Measurements from ENCODE around the gene RND1. TPM values are rescaled to one million over a fixed set of nuclear protein-coding genes. Genes with fewer than 3 reads are reported as not detected.
"Not testable (repeated sequence)": the region's sequence is repeated elsewhere in the genome, so short reads cannot be mapped to it uniquely, and the experiment has no call there.

Gene RND1
- total and polyA plus RNA-seq, 2 of the 13 experiments (the other 11 are each of a cell fraction or from before 2014, with no cell fraction given), result 1.8 to 1.9 TPM

DNA sequence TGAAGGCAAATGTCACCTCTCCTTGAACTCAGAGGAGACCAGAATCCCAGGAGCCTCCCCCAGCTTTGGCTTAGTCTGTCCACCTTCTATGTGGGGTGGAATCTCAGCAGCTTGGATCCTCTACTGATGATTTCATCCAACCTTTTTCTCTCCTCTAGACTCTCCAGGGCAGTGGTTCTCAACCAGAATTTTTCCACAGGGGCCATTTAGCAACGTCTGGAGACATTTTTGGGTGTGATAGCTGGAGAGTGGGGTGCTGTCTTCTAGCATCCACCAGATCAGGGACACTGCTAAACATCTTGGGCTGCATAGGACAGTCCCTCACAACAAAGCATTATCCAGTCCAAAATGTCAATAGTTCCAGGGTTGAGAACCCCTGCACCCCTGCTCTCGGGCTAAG is 9.3 kb downstream of the RND1 start:
- Histone ChIP-seq H3K27ac (ENCODE audit: extremely low read length, insufficient read depth, low read length) (no peak overlapping the region), H3K36me3 (replicated peaks in 1 of 2; ENCODE audit: control insufficient read depth in 1 of 2, insufficient read depth in 2 of 2, low read length in 2 of 2) (peaks cover 0 to 1% of the 10 kb centered on the region in 2 experiments; a peak in 2 of 5 replicates), H3K4me3 (replicated peaks in 1 of 3; ENCODE audit: insufficient read depth in 1 of 3, low read depth in 2 of 3, low read length in 3 of 3) (no peak overlapping the region), H3K9me3 (ENCODE audit: low read length) (no peaks in the 10 kb centered on the region), H2AFZ (ENCODE audit: low read length) (no peak overlapping the region), H3K4me2 (ENCODE audit: low read depth, low read length) (no peak overlapping the region), H4K20me1 (ENCODE audit: insufficient read depth, low read length) (no peaks in the 10 kb centered on the region), H3K27me3 (ENCODE audit: control insufficient read depth in 1 of 2, insufficient read depth in 2 of 2, low read length in 2 of 2) (no peaks in the 10 kb centered on the region; a peak in 2 of 5 replicates), H3K4me1 (ENCODE audit: insufficient read depth, low read length) (peaks cover 13% of the 10 kb centered on the region), H3K9ac (ENCODE audit: insufficient read depth, low read depth, low read length) (no peak overlapping the region), H3K79me2 (ENCODE audit: insufficient read depth, low read length) (peaks cover 5% of the 10 kb centered on the region)
- 52% methylated on average over 2 of the region's 2 CpGs for WGBS (ENCODE audit: low lambda C conversion rate)
- DNase-seq (ENCODE audit: low spot score) (no peak), ATAC-seq (no peak), FAIRE-seq (no peak)
- in situ Hi-C loops (cut with HindIII; ENCODE audit: extremely low pct_ligation_motif_present, low pct_unique_long_range_greater_than_20kb) (no loop called here), intact Hi-C loops (cut with micrococcal nuclease; ENCODE audit: unreplicated experiment) (no loop called here)
- BruUV-seq (replicated peaks), result no TSS peak
- no peak for TF ChIP-seq FOSL2 (CRISPR knock-in tag; IDR thresholded peaks at IDR 0.05)
- TF ChIP-seq ZSCAN21 (CRISPR knock-in tag; IDR thresholded peaks at IDR 0.05; ENCODE audit: borderline replicate concordance), result no peak
- POLR2A ChIA-PET, result interaction anchor here (1.4 to 8.2 kb wide), 2 partner anchors 10 to 34 kb away, joined by 4 to 115 read pairs; partner anchors contain the start of gene RND1
- CTCF ChIA-PET (ENCODE audit: low intra/inter-chr PET ratio, low total read pairs), result no interaction called here

DNA sequence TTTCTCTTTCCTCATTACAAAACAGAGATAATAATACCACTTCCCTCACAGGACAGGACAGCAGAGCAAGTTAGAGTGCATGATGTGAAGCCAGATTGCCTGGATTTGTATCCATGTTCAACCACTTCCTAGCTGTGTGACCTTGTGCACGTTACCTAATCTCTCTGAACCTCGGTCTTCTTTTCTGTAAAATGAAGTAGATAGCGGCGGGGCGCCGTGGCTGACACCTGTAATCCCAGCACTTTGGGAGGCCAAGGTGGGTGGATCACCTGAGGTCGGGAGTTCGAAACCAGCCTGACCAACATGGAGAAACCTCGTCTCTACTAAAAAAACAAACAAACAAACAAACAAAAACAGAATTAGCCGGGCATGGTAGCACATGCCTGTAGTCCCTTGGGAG is 10.7 kb downstream of the RND1 start:
- ChIA-PET CTCF (ENCODE audit: low intra/inter-chr PET ratio, low total read pairs) (interaction anchor here (3.9 kb wide), 1 partner anchor 32 kb away, joined by 16 read pairs; no protein-coding TSS in a partner anchor), POLR2A (interaction anchor here (8.2 kb wide), 1 partner anchor 12 kb away, joined by 115 read pairs; the partner anchor contains the start of gene RND1)
- H3K9ac ChIP-seq (ENCODE audit: insufficient read depth, low read depth, low read length); H3K4me2 ChIP-seq (ENCODE audit: low read depth, low read length); H3K9me3 ChIP-seq (ENCODE audit: low read length); H3K36me3 ChIP-seq (replicated peaks in 1 of 2; ENCODE audit: control insufficient read depth in 1 of 2, insufficient read depth in 2 of 2, low read length in 2 of 2); ATAC-seq; H3K27ac ChIP-seq (ENCODE audit: extremely low read length, insufficient read depth, low read length); H3K27me3 ChIP-seq (ENCODE audit: control insufficient read depth in 1 of 2, insufficient read depth in 2 of 2, low read length in 2 of 2); BruUV-seq (replicated peaks); H4K20me1 ChIP-seq (ENCODE audit: insufficient read depth, low read length); H3K4me3 ChIP-seq (replicated peaks in 1 of 3; ENCODE audit: insufficient read depth in 1 of 3, low read depth in 2 of 3, low read length in 3 of 3); intact Hi-C loops (cut with micrococcal nuclease; ENCODE audit: unreplicated experiment); H2AFZ ChIP-seq (ENCODE audit: low read length); DNase-seq (ENCODE audit: low spot score); FAIRE-seq: not testable (repeated sequence)
- in situ Hi-C loops (cut with HindIII; ENCODE audit: extremely low pct_ligation_motif_present, low pct_unique_long_range_greater_than_20kb), result loop anchor here (5.0 kb wide), 2 partner anchors 32 to 82 kb away; no protein-coding TSS in a partner anchor
- TF ChIP-seq ZNF768 (CRISPR knock-in tag; IDR thresholded peaks at IDR 0.05), result peak; percentile 85
- TF ChIP-seq, protein P1, sequence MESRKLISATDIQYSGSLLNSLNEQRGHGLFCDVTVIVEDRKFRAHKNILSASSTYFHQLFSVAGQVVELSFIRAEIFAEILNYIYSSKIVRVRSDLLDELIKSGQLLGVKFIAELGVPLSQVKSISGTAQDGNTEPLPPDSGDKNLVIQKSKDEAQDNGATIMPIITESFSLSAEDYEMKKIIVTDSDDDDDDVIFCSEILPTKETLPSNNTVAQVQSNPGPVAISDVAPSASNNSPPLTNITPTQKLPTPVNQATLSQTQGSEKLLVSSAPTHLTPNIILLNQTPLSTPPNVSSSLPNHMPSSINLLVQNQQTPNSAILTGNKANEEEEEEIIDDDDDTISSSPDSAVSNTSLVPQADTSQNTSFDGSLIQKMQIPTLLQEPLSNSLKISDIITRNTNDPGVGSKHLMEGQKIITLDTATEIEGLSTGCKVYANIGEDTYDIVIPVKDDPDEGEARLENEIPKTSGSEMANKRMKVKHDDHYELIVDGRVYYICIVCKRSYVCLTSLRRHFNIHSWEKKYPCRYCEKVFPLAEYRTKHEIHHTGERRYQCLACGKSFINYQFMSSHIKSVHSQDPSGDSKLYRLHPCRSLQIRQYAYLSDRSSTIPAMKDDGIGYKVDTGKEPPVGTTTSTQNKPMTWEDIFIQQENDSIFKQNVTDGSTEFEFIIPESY (CRISPR knock-in tag; IDR thresholded peaks at IDR 0.05), result peak; percentile 58; the same call in 1 of the 2 replicates
- H3K79me2 ChIP-seq (ENCODE audit: insufficient read depth, low read length), result peaks cover 20% of the 10 kb centered on the region
- 78% methylated on average over 10 of the region's 10 CpGs for WGBS (ENCODE audit: low lambda C conversion rate)
- peaks cover 21% of the 10 kb centered on the region for H3K4me1 ChIP-seq (ENCODE audit: insufficient read depth, low read length)

All from HepG2 (cell line).